WTC11 (cell line): ENCODE results near the gene GABRB2. TPM values are rescaled to one million over a fixed set of nuclear protein-coding genes. Genes with fewer than 3 reads are reported as not detected.
"Not testable (repeated sequence)": the region's sequence is repeated elsewhere in the genome, so short reads cannot be mapped to it uniquely, and the experiment has no call there.

Source experiments
- ATAC-seq: fragments of 200-7000 bp; cut with Tn5 transposase; 2 replicates; pipeline ENCODE4 v1.10.0; 2021; ENCODE audit warnings: mild to moderate bottlenecking, moderate library complexity
- CTCF ChIA-PET: fragments of 300-600 bp; sonication (Branson Sonifier 250); formaldehyde crosslinking; loops from one replicate; lab custom pipeline; 2021; ENCODE audit warnings: antibody characterized with exemption; lab: Charles Lee
- POLR2A ChIA-PET: fragments of 350-600 bp; sonication (Branson Sonifier 250); formaldehyde crosslinking; loops from one replicate; lab custom pipeline; 2021; ENCODE audit warnings: antibody characterized with exemption; lab: Charles Lee
- DNase-seq: peaks from one replicate; pipeline ENCODE4 v3.0.0; 2021; ENCODE audit warnings: low spot score
- H3K27ac Mint-ChIP-seq: 2 replicates; pipeline ENCODE4 v1.8.0; 2021; ENCODE audit warnings: mixed read lengths
- H3K27me3 Mint-ChIP-seq: 2 replicates; pipeline ENCODE4 v1.8.0; 2021; ENCODE audit warnings: low read depth, mild to moderate bottlenecking, moderate library complexity, mixed read lengths
- H3K36me3 Mint-ChIP-seq: 2 replicates; pipeline ENCODE4 v1.8.0; 2021; ENCODE audit warnings: mixed read lengths
- H3K4me1 Mint-ChIP-seq: 2 replicates; pipeline ENCODE4 v1.8.0; 2022; ENCODE audit warnings: mixed read lengths
- H3K4me3 Mint-ChIP-seq: 2 replicates; pipeline ENCODE4 v1.8.0; 2021; ENCODE audit warnings: mild to moderate bottlenecking, moderate library complexity, mixed read lengths
- H3K9me3 Mint-ChIP-seq: 2 replicates; pipeline ENCODE4 v1.8.0; 2021; ENCODE audit warnings: mixed read lengths
- AFF4 ChIP-seq: sonication (generic); formaldehyde crosslinking; IDR thresholded peaks from 2 replicates; pipeline ENCODE4 v1.8.1; 2023; ENCODE audit warnings: mild to moderate bottlenecking, missing genetic modification reagents, borderline replicate concordance
- ATF2 ChIP-seq: sonication (generic); formaldehyde crosslinking; IDR thresholded peaks from 2 replicates; pipeline ENCODE4 v1.8.1; 2022; ENCODE audit warnings: low read depth, missing genetic modification reagents, borderline replicate concordance
- GABPB1 ChIP-seq: sonication (generic); formaldehyde crosslinking; IDR thresholded peaks from 2 replicates; pipeline ENCODE4 v1.8.1; 2023; ENCODE audit warnings: mild to moderate bottlenecking, missing genetic modification reagents
- JUN ChIP-seq: sonication (generic); formaldehyde crosslinking; IDR thresholded peaks from 2 replicates; pipeline ENCODE4 v1.8.0; 2023; ENCODE audit warnings: mild to moderate bottlenecking, missing genetic modification reagents
- MYBL2 ChIP-seq: sonication (generic); formaldehyde crosslinking; IDR thresholded peaks from 2 replicates; pipeline ENCODE4 v1.8.1; 2023; ENCODE audit warnings: mild to moderate bottlenecking, moderate library complexity, missing genetic modification reagents
- NFE2L1 ChIP-seq: sonication (generic); formaldehyde crosslinking; IDR thresholded peaks from 2 replicates; pipeline ENCODE4 v1.8.1; 2023; ENCODE audit warnings: missing genetic modification reagents
- OVOL2 ChIP-seq: fragments of 250-450 bp; sonication (Bioruptor Pico); IDR thresholded peaks from 2 replicates; pipeline ENCODE4 v1.9.0; 2021; ENCODE audit warnings: mild to moderate bottlenecking, borderline replicate concordance
- RELA ChIP-seq: sonication (generic); formaldehyde crosslinking; IDR thresholded peaks from 2 replicates; pipeline ENCODE4 v1.8.1; 2022; ENCODE audit warnings: missing genetic modification reagents, mild to moderate bottlenecking, borderline replicate concordance
- SMAD4 ChIP-seq: sonication (generic); formaldehyde crosslinking; IDR thresholded peaks from 2 replicates; pipeline ENCODE4 v1.8.0; 2022; ENCODE audit warnings: mild to moderate bottlenecking, missing genetic modification reagents
- SOX15 ChIP-seq: fragments of 250-450 bp; sonication (Bioruptor Pico); IDR thresholded peaks from 2 replicates; pipeline ENCODE4 v1.9.0; 2021; ENCODE audit warnings: mild to moderate bottlenecking
- USF2 ChIP-seq: sonication (generic); formaldehyde crosslinking; IDR thresholded peaks from 2 replicates; pipeline ENCODE4 v1.8.1; 2023; ENCODE audit warnings: mild to moderate bottlenecking, missing genetic modification reagents, moderate library complexity
- ZNF219 ChIP-seq: sonication (generic); formaldehyde crosslinking; IDR thresholded peaks from 2 replicates; pipeline ENCODE4 v1.8.0; 2023; ENCODE audit warnings: missing genetic modification reagents, mild to moderate bottlenecking, borderline replicate concordance
- ZNF416 ChIP-seq: fragments of 250-450 bp; sonication (Bioruptor Pico); IDR thresholded peaks from 2 replicates; pipeline ENCODE4 v1.9.0; 2021; ENCODE audit warnings: mild to moderate bottlenecking, inconsistent platforms
- ZNF423 ChIP-seq: fragments of 250-450 bp; sonication (Bioruptor Pico); IDR thresholded peaks from 2 replicates; pipeline ENCODE4 v2.1.2; 2022; ENCODE audit warnings: mild to moderate bottlenecking, moderate library complexity
- ZNF532 ChIP-seq: fragments of 250-450 bp; sonication (Bioruptor Pico); IDR thresholded peaks from 2 replicates; pipeline ENCODE4 v1.9.0; 2021; ENCODE audit warnings: mild to moderate bottlenecking, borderline replicate concordance
- ZNF671 ChIP-seq: fragments of 250-450 bp; sonication (Bioruptor Pico); IDR thresholded peaks from 2 replicates; pipeline ENCODE4 v1.8.0; 2021; ENCODE audit warnings: mild to moderate bottlenecking
- total RNA-seq: library from RNA; stranded (reverse); gene quantifications from 3 replicates; pipeline ENCODE4 v1.2.3, GENCODE V29; 2021

Gene GABRB2
- total RNA-seq, 1 experiment from 2014 or later, result 0.79 TPM

- Mint-ChIP-seq H3K27ac (no peak overlapping the region), H3K9me3 (peaks cover 35% of the 10 kb centered on the region), H3K4me3 (no peak overlapping the region), H3K36me3 (peaks cover 36% of the 10 kb centered on the region), H3K27me3 (peaks cover 2% of the 10 kb centered on the region; the same call in 1 of the 2 replicates), H3K4me1 (no peaks in the 10 kb centered on the region)
- TF ChIP-seq OVOL2 (CRISPR knock-in tag) (no peak), RELA (no peak), JUN (no peak), MYBL2 (CRISPR knock-in tag) (no peak), GABPB1 (CRISPR knock-in tag) (no peak), ZNF416 (CRISPR knock-in tag) (no peak), AFF4 (CRISPR knock-in tag) (no peak), ZNF532 (CRISPR knock-in tag) (no peak), NFE2L1 (CRISPR knock-in tag) (no peak), ATF2 (CRISPR knock-in tag) (no peak), ZNF671 (CRISPR knock-in tag) (no peak), ZNF219 (CRISPR knock-in tag) (no peak), USF2 (CRISPR knock-in tag) (no peak), ZNF423 (CRISPR knock-in tag) (no peak), SMAD4 (CRISPR knock-in tag) (no peak), SOX15 (no peak)
- POLR2A ChIA-PET, result no interaction called here
- ATAC-seq (peak; percentile 51; the same call in 1 of the 2 replicates), DNase-seq (no peak)
- CTCF ChIA-PET, result interaction anchor here (1.7 kb wide), 1 partner anchor 808 kb away, joined by 3 read pairs; no protein-coding TSS in a partner anchor
These were observed 299.8 kb downstream of the GABRB2 start for GRCh38 chr5:161246749-161247148.

- H3K4me1 Mint-ChIP-seq, H3K27ac Mint-ChIP-seq, H3K27me3 Mint-ChIP-seq, H3K4me3 Mint-ChIP-seq, POLR2A ChIA-PET, DNase-seq: not testable (repeated sequence)
- CTCF ChIA-PET, result interaction anchor here (1.7 kb wide), 1 partner anchor 807 kb away, joined by 3 read pairs; no protein-coding TSS in a partner anchor
- peak; percentile 63 for ATAC-seq
- H3K9me3 Mint-ChIP-seq, result peaks cover 43% of the 10 kb centered on the region
- H3K36me3 Mint-ChIP-seq, result peaks cover 43% of the 10 kb centered on the region
These were observed 300.7 kb downstream of the GABRB2 start for GRCh38 chr5:161245846-161246245.

Other genes starting within 250 kb of the GABRB2 start
- not detected in 3 replicates for gene GABRA6, start 139.0 kb upstream of the GABRB2 start, total RNA-seq